CD4-positive, alpha-beta T cell treated with Interferon gamma for 1 hour (primary cell): ENCODE measurements around the gene NGDN.
"Not testable (repeated sequence)": the region's sequence is repeated elsewhere in the genome, so short reads cannot be mapped to it uniquely, and the experiment has no call there.

Experiments
- DNase-seq: peaks from one replicate; pipeline ENCODE4 v3.0.0-alpha.2; 2020

Gene NGDN

GRCh38 chr14:23439107-23439835 lies 30.2 kb upstream of the NGDN start:
- DNase-seq, result no peak

DNA sequence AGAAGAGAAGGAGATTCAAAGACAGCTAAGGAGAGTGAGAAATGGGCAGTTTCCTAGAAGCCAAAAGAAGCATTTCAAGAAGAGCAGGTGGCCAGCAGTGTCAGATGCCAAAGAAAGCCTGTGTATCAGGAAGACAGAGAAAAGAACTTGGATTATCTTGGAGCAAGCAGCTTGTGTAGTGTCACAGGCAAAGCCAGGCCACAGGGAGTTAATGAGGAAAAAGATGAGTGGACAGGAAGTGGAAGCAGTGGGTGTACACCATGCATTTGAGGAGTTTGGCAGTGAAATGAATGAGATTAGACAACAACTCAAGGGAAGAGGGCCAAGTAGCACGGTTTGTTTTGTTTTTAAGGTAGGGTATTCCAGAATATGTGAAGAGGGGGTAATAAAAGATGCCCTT lies 28.4 kb upstream of the NGDN start:
- DNase-seq, result no peak

DNA sequence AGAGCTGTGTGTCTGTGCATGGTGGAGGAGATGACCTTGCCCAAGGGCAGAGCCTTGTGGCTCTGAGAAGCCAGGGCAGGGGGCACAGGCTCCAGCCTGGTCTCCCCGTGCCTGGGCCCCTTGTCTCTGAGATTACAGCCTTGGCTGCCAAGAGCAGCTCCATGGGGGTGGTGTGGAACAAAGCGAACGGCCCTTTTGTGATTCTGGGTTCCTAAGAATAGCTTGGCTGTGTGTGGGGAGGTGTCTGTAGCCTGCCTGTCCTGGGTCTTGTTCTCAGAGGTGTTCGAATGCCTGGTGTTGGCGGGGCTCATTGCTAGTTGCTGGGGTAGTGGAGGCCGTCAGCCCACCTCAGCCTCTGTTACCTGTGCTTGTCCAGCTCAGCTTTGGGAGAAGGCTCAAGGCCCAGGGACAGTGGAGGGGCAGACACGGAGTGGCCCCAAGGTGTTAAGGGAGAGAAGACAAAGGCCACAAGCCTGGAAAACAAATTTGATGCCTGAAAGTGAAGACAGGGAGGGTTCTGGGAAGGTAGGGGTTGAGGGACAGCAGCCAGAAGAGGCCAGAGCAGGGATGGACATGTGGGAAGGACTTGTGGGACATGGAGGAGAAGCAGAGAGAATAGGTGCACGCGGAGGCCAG lies 26.7 kb upstream of the NGDN start:
- no peak for DNase-seq

- no peak for DNase-seq
Measured at GRCh38 chr14:23443411-23443812, 26.1 kb upstream of the NGDN start.

DNA sequence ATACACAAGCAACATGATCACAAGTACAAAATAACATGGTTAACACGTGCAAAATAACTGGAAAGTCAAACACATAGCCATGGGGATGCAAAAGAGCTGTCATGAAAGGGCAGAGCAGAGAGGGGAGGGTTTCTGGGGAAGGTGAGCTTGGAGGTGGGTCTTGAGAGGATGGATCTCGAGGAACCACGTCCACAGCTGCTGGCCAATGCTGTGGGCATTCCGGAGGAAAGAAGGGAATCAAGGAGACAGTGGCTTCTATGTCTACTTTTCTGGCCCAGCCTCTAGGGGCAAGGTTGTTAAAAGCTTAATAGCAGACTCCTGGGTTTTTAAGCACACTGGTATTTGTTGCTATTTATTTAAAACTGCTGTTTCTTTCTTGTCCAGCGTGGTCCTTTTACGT lies 25.6 kb upstream of the NGDN start:
- no peak for DNase-seq

DNA sequence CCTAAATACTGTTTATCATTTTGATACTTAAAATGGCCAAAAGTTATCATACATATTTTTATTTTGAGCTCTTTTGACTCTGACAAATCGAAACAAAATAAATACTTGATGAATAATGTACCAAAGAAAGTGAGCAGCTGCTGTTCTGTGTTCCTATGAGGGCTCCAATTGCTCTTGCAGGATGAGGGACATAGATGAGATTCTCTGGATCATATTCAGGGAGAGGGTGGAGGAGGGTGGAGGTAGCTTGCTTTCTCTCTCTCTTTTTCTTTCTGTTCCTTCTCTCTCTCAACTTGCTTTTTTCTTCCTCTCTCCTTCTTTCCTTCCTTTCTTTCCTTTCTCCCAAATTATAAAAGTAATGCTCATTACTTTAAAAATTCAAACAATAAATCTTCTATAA lies 25.2 kb upstream of the NGDN start:
- DNase-seq, result no peak

- DNase-seq, result no peak
Measured at GRCh38 chr14:23445773-23446172, 23.7 kb upstream of the NGDN start.

- DNase-seq, result no peak
Measured at GRCh38 chr14:23446291-23446851, 23.1 kb upstream of the NGDN start.

DNA sequence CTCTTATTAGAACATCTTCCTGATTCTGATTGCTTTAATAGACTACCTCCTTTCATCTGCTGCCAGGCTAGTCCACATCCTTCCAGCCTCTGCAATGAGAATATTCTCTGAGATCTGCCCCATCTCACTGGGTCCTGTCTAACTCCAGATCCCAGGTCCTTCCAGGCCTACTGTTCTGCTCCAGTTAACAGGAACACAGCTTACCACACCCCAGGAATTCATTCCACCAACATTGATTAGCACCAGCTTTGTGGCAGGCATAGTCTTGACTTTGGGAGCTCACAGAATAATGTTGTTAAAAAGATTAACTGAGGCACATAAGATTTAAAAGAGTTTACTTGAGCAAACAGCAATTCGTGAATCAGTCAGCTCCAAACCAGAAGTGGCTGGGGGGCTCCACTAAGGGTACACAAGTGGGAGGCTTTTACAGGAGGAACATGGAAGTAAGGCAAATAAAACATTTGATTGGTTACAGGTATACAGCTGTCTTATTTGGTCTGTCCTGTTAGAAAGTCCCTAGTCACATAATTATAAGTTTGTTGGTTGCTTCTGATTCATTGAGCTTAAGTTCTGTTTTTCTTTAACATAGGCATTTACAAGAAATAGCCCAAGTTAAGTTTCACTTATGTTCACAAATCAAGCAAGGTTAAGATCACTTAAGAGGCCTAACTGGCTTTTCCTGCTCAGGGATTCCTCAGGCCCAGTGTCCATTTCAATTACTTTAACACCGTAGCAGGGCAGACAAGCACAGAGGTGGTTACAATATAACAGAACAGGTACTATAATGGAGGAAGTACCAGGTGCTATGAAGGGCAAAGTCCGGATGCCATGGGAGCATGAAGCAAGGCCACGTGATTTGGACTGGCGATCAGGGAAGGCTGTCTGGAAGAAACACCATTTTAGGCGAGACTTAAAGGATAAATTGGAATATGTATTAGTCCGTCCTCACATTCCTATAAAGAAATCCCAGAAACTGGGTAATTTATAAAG lies 21.8 kb upstream of the NGDN start:
- no peak for DNase-seq

- DNase-seq, result no peak
Measured at GRCh38 chr14:23449314-23449713, 20.2 kb upstream of the NGDN start.

DNA sequence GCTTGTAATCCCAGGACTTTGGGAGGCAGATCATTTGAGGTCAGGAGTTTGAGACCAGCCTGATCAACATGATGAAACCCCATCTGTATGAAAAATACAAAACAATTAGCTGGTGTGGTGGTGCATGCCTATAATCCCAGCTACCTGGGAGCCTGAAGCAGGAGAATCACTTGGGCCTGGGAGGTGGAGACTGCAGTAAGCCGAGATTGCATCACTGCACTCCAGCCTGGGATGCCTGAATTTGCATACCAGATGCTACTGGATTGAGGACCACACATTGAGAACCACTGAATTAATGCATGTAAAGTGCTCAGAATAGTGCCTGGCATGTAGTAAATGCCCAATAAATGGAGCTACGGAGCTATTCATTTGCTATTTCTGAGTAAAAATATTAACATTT lies 19.1 kb upstream of the NGDN start:
- no peak for DNase-seq

- DNase-seq, result no peak
Measured at GRCh38 chr14:23452237-23452636, 17.3 kb upstream of the NGDN start.

- no peak for DNase-seq
Measured at GRCh38 chr14:23454445-23454856, 15.1 kb upstream of the NGDN start.

GRCh38 chr14:23456883-23457586 lies 12.5 kb upstream of the NGDN start:
- not testable (repeated sequence) for DNase-seq

DNA sequence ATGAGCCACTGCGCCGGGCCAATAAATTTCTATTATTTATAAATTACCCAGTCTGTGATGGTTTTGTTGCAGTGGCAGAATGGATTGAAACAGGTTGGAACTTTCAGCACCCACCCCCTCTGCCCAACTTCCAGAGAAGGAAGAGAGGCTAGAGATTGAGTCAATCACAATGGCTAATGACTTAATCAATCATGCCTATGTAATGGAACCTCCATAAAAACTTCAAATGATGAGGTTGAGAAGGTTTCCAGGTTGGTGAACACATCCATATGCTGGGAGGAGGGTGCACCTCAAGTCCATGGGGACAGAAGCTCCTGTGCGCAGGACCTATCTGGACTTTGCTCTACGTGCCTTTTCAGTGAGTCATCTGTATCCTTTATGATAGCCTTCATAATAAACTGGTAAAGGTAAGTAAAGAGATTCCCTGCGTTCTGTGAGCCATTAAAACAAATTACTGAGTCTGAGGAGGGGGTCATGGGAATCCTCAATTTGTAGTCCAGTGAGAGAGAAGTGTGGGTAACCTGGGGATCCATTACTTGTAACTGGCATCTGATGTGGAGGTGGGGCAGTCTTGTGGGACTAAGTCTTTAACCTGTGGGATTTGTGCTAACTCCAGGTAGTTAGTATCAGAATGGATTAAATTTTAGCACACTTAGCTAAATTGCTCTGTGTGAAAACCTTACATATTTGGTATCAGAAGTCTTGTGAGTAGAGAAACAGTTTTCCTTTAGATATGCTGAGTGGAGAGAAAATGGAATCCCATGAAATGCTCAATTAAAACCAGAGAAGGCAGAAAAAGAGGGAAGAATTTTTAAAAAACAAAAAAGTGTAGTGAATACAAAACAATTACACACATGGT lies 11.7 kb upstream of the NGDN start:
- DNase-seq, result no peak

DNA sequence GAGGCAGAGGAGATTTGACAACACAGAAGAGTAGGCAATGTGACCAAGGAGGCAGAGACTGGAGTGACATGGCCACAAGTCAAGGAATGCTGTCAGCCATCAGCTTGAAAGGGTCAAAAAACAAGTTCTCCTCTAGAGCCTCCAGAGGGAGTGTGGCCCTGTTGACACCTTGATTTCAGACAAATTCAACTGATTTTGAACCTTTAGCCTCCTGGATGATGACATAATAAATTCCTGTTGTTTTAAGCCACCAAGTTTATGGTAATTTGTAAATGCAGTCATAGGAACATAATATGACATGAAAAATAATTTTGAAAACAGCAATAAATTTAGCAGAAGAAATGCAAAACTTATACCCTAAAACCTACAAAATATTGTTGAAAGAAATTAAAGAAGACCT lies 8.5 kb upstream of the NGDN start:
- no peak for DNase-seq

GRCh38 chr14:23464700-23465099 lies 4.8 kb upstream of the NGDN start:
- no peak for DNase-seq

- no peak for DNase-seq
Measured at GRCh38 chr14:23465261-23465660, 4.2 kb upstream of the NGDN start.

DNA sequence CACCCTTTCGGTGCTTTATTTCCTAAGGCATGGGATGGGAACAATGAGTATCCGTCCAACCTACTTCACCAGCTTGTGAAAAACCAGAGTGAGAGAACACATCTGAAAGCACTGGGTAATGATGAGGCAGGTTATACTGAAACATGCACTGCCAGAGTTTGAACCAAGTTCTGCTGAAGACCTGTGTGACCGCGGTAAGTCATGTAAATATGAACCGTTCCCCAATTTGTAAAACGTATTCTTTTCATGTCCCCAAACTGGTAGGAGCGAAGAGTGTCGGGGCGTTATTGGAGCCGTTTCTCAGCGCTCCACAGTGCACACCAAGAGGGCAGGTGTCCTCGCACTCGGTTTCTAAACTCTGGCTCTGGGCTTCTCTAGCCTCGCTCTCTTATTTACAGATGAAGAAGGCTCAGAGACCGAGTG lies 788 bp upstream of the NGDN start:
- DNase-seq, result no peak

GRCh38 chr14:23469906-23470403 lies 452 bp downstream of the NGDN start:
- DNase-seq, result no peak

DNA sequence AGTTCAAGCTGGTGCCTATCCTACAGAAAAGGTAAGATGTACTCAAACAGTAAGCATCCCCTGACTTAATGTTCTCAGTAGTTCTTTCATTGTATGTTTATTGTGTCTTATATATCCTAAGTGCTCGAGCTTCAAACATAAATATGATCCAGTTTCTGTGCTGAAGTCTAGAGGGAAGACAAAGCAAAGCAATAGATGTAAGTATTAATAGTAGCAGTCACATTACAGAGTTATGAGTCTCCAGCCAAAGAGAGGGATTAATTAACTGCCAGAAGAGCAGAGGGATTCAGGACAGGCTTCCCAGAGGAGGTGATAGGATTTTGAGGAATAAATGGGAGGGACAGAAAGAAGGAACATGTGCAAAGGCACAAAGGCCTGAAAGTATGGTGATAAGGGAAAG lies 1.4 kb downstream of the NGDN start:
- no peak for DNase-seq
